SW 1271 (cell line): ENCODE results near the gene RASAL2.

Source experiments
- DNase-seq, 2 experiments: peaks; one replicate each; lab custom pipeline; 2025; lab: John Stamatoyannopoulos, UW

RASAL2 gene

DNA sequence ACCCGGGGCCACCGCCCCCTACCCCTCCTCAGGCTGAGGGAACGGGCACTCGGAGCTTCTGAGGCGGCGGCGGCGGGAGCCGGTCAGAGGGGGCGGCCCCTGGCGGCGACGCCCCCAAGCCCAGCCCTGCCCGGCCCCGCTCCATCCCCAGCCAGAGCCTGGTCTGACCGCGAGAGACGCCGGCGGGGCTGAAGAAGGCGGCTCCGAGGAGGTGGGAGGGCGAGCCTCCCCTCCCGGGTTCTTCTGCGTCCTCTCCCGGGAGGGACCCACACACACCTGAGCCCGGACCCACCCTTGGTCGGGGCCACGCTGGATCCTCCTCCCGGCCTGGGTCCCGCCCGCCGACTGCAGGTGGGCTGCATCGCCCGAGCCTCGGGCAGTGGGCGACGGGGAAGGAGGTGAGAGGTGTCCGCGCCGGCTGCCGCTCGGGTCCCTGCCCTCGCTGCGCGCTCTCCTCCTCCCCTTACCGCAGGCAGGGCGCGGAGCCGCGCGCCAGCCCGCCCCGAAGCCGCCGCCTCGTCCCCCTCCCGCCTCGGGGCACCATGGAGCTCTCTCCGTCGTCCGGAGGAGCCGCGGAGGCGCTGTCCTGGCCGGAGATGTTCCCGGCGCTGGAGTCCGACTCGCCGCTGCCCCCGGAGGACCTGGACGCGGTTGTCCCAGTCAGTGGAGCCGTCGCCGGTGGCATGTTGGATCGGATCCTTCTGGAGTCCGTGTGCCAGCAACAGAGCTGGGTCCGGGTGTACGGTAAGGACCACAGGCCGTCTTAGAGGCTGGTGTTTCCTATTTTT is at the start of gene RASAL2:
Gene RASAL2, plus strand, starts transcription at position 154 of the 788 bp plus-strand sequence. Its CDS starts 389 bp downstream, at position 543.
- DNase-seq = peak in 1 of 2 experiments; percentile 47

DNA sequence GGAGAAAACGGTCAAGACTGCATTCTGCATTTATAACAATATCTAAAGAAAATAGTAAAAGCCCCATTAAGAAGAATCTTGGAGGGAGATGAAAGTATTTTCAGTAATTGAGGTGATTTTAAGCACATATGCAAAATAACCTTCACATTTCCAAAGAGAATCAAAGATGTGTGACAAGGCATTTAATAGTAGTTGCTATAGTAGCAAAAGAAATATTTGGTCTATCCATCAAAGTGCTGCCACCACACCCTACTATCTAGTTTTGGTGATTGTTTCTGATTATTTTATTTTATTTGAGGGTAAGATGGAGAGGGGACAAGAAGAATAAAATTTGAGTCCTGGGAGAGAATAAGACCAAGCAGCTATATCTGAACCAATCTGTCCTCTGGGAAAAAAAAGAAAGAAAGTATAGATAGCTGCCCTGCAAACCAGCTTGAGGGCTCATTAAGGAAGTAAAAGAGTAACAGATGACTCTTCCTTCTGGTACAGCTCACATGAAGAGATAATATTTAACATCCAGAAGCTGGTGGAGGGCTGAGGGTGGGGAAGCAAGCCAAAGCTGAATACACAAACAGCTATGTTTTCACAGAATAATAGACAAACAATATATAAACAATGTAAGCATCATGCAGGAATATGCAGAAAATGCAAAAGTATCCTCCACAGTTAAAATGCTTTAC is 47.2 kb upstream of the RASAL2 start:
- no peak for DNase-seq

DNA sequence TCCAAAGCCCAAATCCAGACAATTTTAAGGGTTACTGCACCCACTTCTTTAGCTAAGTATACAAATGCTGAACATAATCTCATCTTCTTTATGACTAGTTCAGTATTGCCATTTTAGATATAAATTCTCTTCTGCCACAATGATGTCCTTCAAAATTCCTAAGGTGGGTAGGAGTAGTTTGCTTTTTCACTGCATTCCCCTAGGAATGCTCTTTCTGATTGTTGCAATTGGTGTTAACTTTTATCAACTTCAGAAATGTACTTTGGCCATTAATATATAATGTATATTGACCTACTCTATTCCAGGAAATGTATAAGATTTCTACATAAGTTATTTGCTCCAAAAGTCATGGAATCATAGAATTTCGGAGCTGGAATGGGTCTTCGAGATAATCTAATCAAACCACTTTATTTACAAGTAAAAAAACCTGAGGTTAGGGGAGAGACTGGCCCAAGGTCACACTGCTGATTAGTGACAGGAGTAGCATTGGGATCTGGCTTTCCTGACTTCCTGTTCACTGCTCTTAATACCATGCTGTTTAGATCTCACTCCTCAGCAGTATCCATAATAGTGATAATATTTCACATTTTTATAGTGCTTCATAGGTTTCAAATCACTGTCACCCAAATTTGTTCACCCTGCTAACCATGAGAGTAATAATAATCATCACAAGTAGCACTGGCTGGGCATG is 46.4 kb upstream of the RASAL2 start:
- no peak for DNase-seq

DNA sequence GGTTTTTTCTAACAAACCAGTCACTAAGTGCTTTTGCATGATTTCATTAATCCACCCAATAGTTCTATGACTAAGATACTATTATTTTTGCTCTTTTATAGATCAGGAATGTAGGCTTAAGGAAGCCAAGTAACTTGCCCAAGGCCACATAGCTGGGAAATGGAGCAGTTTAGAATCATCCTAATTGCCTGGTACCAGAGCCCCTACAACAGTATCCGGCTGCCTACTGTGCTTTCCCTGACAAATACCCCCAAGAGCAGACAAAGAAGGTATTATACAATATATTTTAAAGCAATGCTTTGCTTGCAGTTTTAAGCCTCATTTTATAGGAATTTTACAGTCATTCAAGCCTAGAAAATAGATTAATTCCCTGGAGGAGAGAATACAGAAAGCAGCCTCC is 45.5 kb upstream of the RASAL2 start:
- DNase-seq = no peak

DNA sequence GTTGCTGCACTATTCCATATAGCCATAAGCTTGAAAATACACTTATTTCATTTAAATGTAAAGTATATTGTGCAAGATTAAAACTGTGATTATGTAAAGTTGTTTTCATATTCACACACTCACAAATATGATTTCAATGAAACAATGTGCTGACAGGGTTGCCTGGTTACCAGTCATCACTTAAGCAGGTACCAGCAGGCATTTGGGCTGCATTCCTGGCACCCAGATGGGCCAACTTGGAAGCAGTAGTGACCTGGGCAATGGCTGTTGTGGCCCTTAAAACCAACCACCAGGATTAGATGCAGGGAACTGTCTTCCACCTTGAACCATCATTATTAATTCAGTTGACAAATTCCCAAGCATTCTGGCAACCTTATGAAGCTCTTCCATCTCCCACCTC is 45.0 kb upstream of the RASAL2 start:
- DNase-seq = no peak

DNA sequence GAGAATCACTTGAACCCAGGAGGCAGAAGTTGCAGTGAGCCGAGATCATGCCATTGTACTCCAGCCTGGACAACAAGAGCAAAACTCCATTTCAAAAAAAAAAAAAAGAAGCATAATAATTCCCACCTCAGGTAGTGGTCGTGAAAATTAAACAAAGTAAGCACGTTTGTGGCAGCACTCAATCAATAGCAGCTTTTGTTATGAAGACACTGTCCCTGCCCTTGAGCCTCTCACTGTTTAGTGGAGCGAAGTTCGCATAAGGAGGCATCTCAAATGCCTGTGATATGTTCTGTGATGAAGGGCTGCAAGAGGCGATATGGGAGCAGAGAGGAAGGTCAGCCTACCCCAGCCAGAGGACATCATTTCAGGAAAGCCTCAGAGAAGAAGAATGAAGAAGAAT is 43.8 kb upstream of the RASAL2 start:
- DNase-seq = no peak

DNA sequence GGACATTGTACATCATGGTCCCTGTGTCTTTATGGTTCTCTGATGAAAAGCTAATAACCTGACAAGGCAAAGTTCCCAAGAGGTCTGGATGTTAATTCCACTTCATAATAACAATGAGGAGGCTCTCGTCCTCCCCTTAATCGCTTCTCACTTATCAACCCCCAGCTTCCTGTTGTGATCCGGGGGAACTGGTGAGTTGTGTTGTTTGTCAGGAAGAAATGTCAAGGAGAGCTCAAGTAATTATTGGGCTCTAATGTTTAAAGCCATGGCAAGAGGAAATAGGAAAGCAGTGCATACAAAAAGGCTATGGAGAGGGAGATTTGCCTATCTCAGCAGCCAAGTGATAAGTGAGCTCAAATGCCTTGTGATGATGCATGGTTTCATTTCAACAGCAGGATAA is 42.8 kb upstream of the RASAL2 start:
- DNase-seq = no peak

DNA sequence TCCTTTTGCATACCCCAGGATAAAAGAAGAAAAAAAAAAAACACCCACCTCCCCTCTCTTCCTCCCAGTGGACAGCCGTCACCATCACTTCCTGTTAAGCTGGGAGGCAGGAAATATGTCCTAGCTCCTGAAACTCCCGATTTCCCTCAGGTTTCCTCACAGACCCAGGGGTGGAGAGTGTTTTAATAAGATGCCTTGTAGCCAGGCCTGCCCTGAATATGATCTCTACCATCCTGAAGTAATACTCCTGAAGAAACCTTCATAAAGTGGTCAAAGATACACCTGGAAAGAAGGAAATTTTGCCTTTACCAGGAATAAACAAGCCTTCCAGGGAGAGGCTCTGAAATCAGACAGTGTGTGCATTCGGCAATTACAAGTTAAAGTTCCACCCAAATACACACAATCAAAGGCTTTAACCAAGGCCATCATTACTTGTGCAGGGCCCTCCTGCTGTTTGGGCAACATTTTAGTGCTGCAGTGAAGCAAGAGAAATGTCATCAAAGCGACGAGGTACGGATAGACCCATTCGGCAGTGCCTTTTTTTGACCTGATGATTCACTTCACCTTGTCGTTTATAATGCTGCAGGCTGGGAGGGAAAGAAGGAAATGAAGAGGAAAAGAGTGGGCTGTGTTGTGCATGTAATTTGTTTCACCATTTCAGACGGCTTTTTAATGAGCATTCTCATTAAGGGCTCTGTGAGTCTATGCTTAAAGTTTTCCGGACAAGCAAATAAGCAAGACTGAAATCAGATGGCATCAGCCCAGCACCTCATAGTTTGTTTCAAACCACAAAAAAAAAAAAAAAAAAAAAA is 41.0 kb upstream of the RASAL2 start:
- DNase-seq = no peak

DNA sequence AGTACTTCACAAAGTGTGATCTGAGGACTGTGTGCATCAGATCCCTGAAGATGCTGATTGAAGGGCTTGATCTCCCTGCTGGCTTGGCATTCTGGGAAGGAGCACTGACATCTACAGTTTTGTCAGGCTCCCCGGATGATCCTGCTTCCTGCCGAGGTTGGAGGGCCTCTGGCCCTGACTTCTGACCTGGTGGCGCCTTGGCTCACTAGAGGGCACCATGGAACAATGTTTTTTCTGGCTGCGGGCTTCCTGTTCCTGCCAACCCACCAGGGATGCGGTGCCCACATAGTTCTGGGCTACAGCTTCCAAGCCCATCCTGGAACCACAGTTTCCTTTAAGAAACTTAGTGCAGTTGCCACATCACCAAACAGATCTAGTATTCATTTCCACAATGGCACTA is 38.8 kb upstream of the RASAL2 start:
- DNase-seq = peak in 1 of 2 experiments; percentile 20

DNA sequence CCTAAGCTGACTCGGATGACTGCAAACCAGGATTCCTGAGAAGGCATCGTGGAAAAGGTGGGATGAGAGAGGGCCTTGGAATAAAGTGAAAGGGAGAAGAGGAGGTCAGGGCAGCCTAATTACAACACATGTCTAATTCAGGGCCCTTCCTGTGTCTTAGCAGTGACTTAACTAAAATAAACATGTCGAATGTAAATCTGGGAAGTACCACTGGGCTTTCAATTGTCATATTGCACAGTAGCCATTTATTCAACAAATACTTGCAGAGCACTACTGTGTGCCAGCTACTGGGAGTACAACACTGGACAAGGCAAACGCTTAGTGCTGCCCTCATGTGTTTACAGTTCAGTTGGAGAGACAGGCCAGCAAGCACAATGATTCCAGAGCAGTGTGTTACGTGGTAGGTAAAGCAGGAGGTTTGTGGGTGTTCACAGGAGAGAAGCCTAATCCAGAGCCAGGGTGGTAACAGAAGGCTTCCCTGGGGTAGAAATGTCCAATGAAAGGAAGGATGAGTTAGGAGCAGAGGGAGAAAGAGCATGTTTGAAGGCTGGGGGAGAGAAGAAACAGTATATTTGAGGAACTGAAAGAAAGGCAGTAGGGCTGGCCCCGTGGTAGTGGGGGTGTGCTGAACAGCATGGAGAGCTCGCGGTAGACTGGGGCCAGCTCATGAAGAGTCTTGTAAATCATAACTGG is 38.0 kb upstream of the RASAL2 start:
- peak; percentile 8 to 27 for DNase-seq

DNA sequence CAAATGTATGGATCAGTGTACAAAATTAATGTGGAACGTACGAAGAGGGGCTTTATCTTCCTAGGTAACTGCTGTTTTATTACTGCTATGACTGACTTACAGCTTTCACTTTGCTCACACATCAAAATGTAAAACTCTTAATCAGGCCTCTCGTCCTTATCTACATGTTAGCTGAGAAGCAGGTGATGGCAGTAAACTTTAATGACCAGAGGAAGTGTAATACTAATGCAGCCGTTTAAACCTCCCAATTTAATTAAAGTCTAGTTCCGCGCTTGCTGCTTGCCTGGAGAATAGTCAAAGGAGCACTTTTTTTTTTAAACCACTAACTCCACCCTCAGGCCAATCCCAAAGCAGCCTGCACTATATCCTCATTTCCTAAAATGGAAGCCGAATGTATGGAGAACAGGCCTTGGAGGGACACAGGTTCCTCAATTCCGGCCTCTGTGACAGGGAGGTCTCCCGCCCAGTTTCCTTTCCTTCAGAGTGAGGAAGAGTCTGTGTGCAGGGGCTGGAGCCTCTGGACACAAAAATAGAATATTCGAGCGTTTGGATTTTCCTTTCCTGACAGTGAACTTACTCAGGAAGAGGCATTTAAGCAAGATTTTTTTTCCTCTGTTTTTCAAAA is 36.7 kb upstream of the RASAL2 start:
- no peak for DNase-seq

DNA sequence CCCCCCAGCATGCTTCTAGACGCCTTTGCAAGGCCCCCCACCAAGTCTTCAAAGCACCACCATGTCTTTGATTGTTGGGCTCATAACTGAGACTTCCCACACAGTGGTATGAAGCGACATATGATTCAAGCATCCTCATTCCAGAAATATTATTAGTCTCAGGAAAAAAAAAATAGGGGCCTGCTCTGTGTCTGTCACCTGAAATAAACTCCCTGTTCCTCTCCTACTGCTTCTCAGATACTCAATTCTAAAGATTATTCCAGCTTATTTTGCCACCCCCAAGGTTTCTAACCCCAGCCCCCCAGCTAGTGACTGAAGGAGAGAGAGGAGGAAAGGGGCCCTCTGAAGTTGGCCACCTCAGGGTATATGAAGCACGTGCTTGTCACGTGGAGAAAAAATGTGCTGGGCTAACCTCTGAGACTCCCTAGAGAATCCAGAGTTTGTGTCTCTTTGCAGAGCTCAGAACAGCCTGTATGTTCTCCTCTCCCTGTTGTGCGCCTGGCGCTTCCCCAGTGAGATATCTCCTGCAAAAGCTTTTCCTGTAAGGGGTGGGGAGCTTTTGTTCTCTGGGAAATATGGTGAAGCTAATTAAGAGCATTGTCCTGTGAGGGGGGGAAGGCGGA is 35.9 kb upstream of the RASAL2 start:
- DNase-seq = no peak

DNA sequence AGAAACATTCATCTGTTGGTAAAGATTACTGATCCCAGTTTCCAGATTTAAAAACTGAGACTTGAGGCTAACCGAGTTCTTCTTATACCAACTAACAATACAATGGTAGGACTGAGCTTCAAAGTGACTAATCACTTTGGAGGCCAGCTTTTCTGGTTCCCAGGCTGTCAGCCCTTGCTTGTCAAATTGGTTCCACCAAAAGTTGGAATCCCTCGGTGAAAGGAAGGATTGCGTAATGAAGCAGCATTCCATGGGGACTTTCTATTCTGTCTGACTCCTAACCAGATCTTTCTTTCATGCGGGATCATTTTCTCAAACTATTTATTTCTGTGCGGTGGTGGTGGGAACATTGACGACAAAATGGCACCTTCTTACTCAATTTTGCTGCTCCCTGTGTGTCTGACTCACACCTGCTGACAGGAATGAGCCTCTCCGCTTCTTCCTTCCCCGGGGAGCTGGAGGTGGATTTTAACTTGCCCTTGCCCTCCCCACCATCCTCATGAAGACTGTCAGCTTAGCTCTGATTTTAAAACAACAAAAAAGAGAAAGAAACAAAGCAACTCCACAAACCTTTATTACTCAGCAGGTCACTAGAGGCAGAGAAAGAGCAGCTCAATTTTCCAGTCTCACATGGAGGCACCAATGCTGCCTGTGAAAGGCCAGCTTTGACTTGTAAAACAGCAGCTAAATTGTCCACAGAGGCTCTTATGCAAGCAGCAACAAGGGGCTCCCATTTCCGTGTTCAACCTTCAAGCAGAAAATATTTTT is 32.9 kb upstream of the RASAL2 start:
- no peak for DNase-seq

DNA sequence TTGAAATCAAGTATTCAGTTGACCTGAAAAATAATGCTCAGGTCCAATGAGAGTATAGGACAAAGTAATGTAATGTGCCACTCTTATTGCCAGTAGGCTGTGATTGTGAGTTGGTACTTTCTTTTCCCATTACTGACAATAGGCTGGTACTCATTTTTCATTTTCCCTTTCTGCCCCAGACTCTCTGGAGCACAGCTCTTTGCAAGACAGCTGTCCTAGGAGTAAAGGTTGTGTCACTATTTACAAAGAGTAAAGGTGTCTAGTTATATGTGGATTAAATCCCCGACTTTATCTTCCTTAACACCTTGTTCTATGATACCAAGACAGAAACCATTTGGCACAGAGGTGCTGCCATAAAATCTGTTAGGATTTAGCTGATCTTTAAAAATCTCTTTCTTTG is 32.3 kb upstream of the RASAL2 start:
- DNase-seq = no peak

DNA sequence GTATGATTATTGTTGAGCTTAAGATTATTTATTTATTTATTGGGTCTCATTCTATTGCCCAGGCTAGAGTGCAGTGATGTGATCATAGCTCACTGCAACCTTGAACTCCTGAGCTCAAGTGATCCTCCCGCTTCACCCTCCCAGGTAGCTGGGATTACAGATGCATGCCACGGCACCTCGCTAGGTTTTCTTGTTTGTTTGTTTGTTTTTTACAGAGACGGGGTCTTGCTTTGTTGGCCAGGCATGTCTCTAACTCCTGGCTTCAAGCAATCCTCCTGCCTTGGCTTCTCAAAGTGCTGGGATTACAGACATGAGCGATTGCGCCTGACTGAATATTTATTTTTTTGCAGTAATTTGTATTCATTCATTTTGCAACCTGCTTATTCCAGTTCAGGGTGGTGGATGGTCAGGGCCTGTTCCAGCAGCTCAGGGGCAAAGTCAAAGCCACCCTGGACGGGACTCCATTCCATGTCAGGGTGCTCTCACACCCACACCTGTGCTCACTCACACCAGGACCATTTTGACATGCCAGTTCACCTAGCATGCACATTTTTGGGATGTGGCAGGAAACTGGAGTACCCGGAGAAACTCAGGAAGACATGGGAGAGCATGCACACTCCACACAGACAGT is 29.6 kb upstream of the RASAL2 start:
- DNase-seq = no peak

DNA sequence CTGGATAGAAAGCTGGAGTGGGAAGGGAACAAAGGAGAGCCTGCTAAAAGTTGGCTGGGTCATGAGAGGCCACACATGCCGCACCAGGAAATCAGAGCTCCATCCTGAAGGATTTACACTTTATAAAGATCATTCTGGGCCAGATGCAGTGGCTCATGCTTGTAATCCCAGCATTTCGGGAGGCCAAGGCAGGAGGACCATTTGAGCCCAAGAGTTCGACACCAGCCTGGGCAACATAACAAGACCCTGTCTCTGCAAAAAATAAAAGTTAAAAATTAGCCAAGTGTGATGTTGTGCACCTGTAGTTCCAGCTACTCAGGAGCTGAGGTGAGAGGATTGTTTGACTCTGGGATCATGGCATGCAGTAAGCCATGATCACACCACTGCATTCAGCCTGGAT is 28.7 kb upstream of the RASAL2 start:
- no peak for DNase-seq

DNA sequence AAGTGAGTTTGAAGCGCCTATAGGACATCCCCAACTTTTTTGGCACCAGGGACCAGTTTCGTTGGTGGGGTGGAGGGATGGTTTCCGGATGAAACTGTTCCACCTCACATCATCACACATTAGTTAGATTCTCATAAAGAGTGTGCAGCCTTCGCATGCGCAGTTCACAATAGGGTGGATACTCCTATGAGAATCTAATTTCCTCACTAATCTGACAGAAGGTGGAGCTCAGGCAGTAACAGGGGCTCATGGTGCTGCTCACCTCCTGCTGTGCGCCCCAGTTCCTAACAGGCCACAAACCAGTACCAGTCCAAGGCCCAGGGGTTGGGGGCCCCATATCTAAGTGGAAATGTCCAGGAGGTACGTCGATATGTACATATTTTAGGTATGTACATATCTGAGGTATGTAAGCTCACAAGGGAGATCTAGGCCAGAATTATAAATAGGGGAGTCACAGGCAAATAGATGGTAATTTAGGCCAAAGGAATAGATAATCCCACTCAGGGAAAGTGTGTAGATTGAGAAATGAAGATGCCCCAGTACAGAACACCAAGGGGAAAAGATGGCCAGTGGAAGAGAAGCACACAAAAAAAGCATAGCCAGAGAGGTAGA is 27.5 kb upstream of the RASAL2 start:
- no peak for DNase-seq

DNA sequence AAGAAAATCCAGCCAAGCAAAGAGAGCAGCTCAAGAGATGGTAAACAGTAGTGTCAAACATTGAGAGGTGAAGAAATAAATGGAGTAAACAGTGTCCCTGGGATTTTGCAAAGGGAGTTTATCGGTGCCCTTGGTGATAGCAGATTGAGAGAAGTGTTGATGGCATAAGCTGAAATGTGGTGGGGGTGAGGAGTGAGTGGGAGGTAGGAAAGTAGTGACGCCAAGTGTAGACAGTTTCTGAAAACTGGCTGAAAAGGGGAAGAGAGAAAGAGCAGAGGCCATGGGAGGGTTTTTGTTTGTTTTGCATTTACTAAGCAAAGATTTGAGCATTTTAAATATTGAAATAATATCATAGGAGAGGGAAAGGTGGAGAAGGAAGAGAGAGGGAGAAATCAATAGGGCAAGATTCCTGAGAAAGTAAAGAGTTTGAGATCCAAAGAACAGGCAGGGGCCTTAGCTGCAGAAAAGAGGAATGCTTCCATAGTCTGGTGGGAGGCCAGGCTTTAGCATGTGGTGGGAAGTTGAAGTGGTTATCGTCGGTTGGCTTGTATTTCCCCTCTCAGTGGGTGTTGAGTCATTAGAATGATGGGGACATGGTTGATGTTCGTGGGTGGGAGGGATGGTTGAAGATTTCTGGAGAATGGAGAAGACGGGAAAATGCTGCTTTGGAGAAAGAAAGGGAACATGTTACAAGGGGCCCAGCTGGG is 26.8 kb upstream of the RASAL2 start:
- DNase-seq = no peak
